Lower leg skin (tissue), 4 donors: ENCODE results near the gene GPC5. TPM values are rescaled to one million over a fixed set of nuclear protein-coding genes. Genes with fewer than 3 reads are reported as not detected.

Source experiments
- DNase-seq, 2 donors: peaks; one replicate each; pipeline ENCODE4 v3.0.0-alpha.2; 2019; ENCODE audit warnings: low spot score in 2 of 2
- H3K4me3 ChIP-seq: fragments of 200-600 bp; sonication (generic); 2 replicates; pipeline ENCODE4 v1.5.1; 2017; ENCODE audit warnings: mild to moderate bottlenecking, low read depth; ENCODE audit not compliant: poor library complexity, severe bottlenecking
- POLR2A ChIP-seq, 2 donors: fragments of 450-650 bp; IDR thresholded peaks; one replicate each; pipeline ENCODE4 v1.6.1; 2016 to 2017; ENCODE audit warnings: antibody characterized with exemption in 2 of 2, mild to moderate bottlenecking in 1 of 2, moderate library complexity in 1 of 2
- WGBS, 2 donors: methylation state at CpG; one replicate each; pipeline ENCODE4 v1.1.5; 2018; 5-methylcytosine and 5-hydroxymethylcytosine counted together
- intact Hi-C: fragments of 100-400 bp; cut with DNase I; formaldehyde crosslinking; loops from one replicate; pipeline ENCODE4 v1.15.0; 2023; ENCODE audit warnings: low total_unique reads
- microRNA counts, 2 donors: library from miRNA; unstranded; fragments of <30 nt; microRNA quantifications; one replicate each; lab custom pipeline; 2016
- microRNA-seq, 2 donors: library from miRNA; unstranded; fragments of <30 nt; microRNA quantifications; one replicate each; pipeline ENCODE4, GENCODE V29; 2016; ENCODE audit warnings: borderline replicate concordance in 2 of 2, borderline number of aligned reads in 1 of 2
- total RNA-seq, 4 donors: library from RNA; depleted of rRNA; stranded (reverse); fragments of >200 nt; gene quantifications; one replicate each; pipeline ENCODE4 v1.1.0, GENCODE V29; 2016
- TF ChIP-seq, protein P1 (sequence below), 3 donors: fragments of 450-650 bp; IDR thresholded peaks; one replicate each; pipeline ENCODE4 v1.5.1; 2016; ENCODE audit warnings: antibody characterized with exemption in 3 of 3, mild to moderate bottlenecking in 3 of 3, moderate library complexity in 2 of 3

Gene GPC5
- total RNA-seq, 4 donors from 2014 or later: 0.46 to 1.3 (median 0.82) TPM

DNA sequence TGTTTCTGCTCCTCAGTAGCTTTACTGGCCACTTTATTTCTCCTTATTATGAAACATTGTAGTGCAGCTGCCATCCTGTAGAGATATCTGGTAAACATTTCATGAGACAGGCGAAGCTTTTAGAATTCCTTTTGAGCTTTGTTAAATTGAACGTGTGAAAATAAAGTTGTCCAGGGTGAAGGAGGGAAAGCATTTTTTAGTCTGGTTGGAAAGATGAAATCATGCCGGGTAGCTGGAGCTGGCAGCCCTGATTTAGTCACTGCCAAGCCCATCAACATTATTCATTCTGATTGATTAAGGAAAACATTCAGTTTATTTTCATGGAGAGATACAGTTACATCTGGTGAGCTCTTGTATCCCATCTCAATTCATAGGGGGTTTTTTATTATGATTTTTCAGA lies 1502.0 kb downstream of the GPC5 start:
- intact Hi-C loops: no loop called here
- WGBS, 2 donors: 47 to 52% methylated on average over 3 of the region's 3 CpGs
- DNase-seq: no peak
- TF ChIP-seq, protein P1, sequence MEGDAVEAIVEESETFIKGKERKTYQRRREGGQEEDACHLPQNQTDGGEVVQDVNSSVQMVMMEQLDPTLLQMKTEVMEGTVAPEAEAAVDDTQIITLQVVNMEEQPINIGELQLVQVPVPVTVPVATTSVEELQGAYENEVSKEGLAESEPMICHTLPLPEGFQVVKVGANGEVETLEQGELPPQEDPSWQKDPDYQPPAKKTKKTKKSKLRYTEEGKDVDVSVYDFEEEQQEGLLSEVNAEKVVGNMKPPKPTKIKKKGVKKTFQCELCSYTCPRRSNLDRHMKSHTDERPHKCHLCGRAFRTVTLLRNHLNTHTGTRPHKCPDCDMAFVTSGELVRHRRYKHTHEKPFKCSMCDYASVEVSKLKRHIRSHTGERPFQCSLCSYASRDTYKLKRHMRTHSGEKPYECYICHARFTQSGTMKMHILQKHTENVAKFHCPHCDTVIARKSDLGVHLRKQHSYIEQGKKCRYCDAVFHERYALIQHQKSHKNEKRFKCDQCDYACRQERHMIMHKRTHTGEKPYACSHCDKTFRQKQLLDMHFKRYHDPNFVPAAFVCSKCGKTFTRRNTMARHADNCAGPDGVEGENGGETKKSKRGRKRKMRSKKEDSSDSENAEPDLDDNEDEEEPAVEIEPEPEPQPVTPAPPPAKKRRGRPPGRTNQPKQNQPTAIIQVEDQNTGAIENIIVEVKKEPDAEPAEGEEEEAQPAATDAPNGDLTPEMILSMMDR (IDR thresholded peaks at IDR 0.05): no peak
- TF ChIP-seq POLR2A (IDR thresholded peaks at IDR 0.05): no peak
- no peak overlapping the region for H3K4me3 ChIP-seq

GRCh38 chr13:92901739-92902138 lies 1503.3 kb downstream of the GPC5 start:
- TF ChIP-seq POLR2A (IDR thresholded peaks at IDR 0.05): no peak
- TF ChIP-seq, protein P1 (IDR thresholded peaks at IDR 0.05): no peak
- DNase-seq: no peak
- no peak overlapping the region for H3K4me3 ChIP-seq
- intact Hi-C loops: no loop called here
- WGBS, 2 donors: 53 to 54% methylated on average over 5 of the region's 5 CpGs

DNA sequence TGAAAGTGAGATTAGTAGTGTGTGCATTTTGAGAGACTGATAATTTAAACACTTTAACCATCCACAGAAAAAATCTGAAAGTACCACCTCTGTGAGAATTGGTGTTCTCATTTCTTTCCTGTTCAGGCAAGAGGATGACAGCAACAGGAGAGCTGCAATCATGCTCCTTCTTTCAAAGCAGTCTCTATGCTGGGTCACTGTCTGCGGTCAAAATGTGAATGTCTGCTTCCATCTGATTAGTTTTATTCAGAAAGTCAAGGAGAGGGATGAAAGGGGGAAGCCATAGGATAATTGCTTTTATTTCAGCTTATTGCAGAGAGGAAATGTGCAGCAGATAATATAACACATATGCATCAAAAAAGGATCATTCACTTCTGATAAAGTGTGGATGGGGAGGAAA lies 1514.2 kb downstream of the GPC5 start:
- intact Hi-C loops: no loop called here
- TF ChIP-seq, protein P1 (IDR thresholded peaks at IDR 0.05): no peak
- TF ChIP-seq POLR2A (IDR thresholded peaks at IDR 0.05): no peak
- no peak overlapping the region for H3K4me3 ChIP-seq
- no peak for DNase-seq
- WGBS, 2 donors: 83 to 94% methylated on average over 1 of the region's 1 CpG

- intact Hi-C loops: no loop called here
- H3K4me3 ChIP-seq: no peak overlapping the region
- no peak for TF ChIP-seq POLR2A (IDR thresholded peaks at IDR 0.05)
- TF ChIP-seq, protein P1 (IDR thresholded peaks at IDR 0.05): no peak
- 86 to 93% methylated on average over 1 of the region's 1 CpG for WGBS, 2 donors
- no peak for DNase-seq
These were observed 1515.4 kb downstream of the GPC5 start for GRCh38 chr13:92913840-92914239.

MicroRNAs within 50 kb of the gene (microRNA counts, 767-probe panel; counts per million panel counts)
- microRNA hsa-miR-18a-5p (lab: Ali Mortazavi, UCI) (0 to 358 counts per million in 2 donors), microRNA hsa-miR-19a-3p (lab: Ali Mortazavi, UCI) (0 to 358 counts per million in 2 donors), microRNA hsa-miR-19b-3p (lab: Ali Mortazavi, UCI) (0 to 358 counts per million in 2 donors), microRNA hsa-miR-20a-5p+hsa-miR-20b-5p (lab: Ali Mortazavi, UCI) (0 to 358 counts per million in 2 donors), microRNA hsa-miR-92a-3p (lab: Ali Mortazavi, UCI) (358 to 5,648 counts per million in 2 donors)

Small RNAs within 50 kb of the gene (microRNA-seq; reads per million reads assigned to microRNA genes)
- gene MIR548AS: 0 reads per million in 2 donors

Other genes with a start within 250 kb of the GPC5 start
- 1 to 10 TPM in 3 of 4 donors, under 1 TPM in 1; 0.78 to 2.7 (median 1.3) TPM for gene MIR17HG, start 50.9 kb upstream of the GPC5 start, total RNA-seq